Glutamatergic neuron (in vitro differentiated cells): ENCODE results near the gene MDM4. TPM values are rescaled to one million over a fixed set of nuclear protein-coding genes. Genes with fewer than 3 reads are reported as not detected.
A peak's percentile ranks its signal among the peaks of the same experiment; 100 is the strongest.

ENCODE experiments used
- DNase-seq: peaks from one replicate; pipeline ENCODE4 v3.0.0; 2022
- H3K27ac Mint-ChIP-seq: one replicate; pipeline ENCODE4 v1.8.0; 2020; ENCODE audit warnings: mild to moderate bottlenecking, mixed read lengths, inconsistent platforms; ENCODE audit not compliant: unreplicated experiment
- H3K27me3 Mint-ChIP-seq: one replicate; pipeline ENCODE4 v1.8.0; 2020; ENCODE audit warnings: mild to moderate bottlenecking, moderate library complexity, mixed read lengths, inconsistent platforms; ENCODE audit not compliant: unreplicated experiment
- H3K36me3 Mint-ChIP-seq: one replicate; pipeline ENCODE4 v1.8.0; 2020; ENCODE audit warnings: mild to moderate bottlenecking, mixed read lengths, inconsistent platforms; ENCODE audit not compliant: unreplicated experiment
- H3K4me1 Mint-ChIP-seq: one replicate; pipeline ENCODE4 v1.8.0; 2020; ENCODE audit warnings: mild to moderate bottlenecking, low read depth, mixed read lengths, inconsistent platforms; ENCODE audit not compliant: unreplicated experiment
- H3K4me3 Mint-ChIP-seq: one replicate; pipeline ENCODE4 v1.8.0; 2020; ENCODE audit warnings: mild to moderate bottlenecking, mixed read lengths, inconsistent platforms; ENCODE audit not compliant: unreplicated experiment
- H3K9me3 Mint-ChIP-seq: one replicate; pipeline ENCODE4 v1.8.0; 2020; ENCODE audit warnings: mild to moderate bottlenecking, moderate library complexity, mixed read lengths, inconsistent platforms; ENCODE audit not compliant: unreplicated experiment
- total RNA-seq: library from RNA; stranded (reverse); fragmentation: NEBNext Ultra II Directional; extraction: Animal tissue kit (Norgen Biotek cat#: 25700); gene quantifications from one replicate; pipeline ENCODE4 v1.2.1, GENCODE V29; 2021; ENCODE audit not compliant: unreplicated experiment
- TF ChIP-seq, protein P1 (sequence below): fragments of 200-600 bp; sonication (generic); IDR thresholded peaks from one replicate; pipeline ENCODE4 v1.5.0; 2021; ENCODE audit not compliant: partially characterized antibody, unreplicated experiment

MDM4 gene
- total RNA-seq, 1 donor from 2014 or later = 93.9 TPM

DNA sequence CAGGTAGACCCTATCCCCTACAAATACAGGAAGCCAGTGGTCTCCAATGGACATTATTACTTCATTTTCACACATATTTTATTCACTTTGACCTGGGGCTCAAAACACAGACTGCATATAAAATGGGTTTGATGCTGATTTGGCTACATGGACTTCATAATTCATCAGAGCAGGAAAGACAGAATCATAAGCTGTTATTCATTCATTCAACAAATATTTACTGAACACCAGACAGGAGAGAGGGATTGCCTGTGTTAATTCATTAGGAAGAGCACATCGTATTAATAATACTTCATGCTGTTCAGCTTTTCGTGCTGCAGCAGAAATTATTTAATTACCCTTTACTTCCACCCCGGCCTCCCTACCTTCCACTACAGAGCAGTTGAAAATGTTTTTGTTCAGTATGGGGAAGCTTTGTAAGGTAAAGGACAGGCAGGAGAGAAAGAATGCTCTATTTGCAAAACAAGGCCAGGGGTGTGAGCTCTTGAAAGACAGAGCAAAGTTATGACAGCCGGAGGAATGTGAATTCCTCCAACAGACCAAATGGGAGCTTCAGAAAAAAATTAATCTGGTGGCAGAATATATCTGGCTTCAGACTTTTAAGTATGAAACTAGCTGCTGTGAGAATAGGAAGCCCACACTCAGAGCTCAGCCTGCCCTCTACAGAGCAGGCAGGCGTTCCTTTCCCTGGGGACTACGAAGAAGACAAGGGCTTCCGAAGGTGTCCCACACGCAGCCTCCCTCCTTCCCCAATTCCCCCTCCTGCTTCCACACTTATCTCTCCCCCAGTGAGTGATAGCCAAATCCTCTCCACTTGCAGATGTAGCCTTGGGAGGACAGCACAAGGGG, 58.0 kb downstream of the MDM4 start:
- Mint-ChIP-seq H3K27ac (peak overlapping the region; percentile 77), H3K27me3 (peaks cover 7% of the 10 kb centered on the region), H3K36me3 (no peaks in the 10 kb centered on the region), H3K4me3 (peak overlapping the region; percentile 64), H3K9me3 (peaks cover 15% of the 10 kb centered on the region), H3K4me1 (peaks cover 39% of the 10 kb centered on the region)
- no peak for DNase-seq
- TF ChIP-seq, protein P1, sequence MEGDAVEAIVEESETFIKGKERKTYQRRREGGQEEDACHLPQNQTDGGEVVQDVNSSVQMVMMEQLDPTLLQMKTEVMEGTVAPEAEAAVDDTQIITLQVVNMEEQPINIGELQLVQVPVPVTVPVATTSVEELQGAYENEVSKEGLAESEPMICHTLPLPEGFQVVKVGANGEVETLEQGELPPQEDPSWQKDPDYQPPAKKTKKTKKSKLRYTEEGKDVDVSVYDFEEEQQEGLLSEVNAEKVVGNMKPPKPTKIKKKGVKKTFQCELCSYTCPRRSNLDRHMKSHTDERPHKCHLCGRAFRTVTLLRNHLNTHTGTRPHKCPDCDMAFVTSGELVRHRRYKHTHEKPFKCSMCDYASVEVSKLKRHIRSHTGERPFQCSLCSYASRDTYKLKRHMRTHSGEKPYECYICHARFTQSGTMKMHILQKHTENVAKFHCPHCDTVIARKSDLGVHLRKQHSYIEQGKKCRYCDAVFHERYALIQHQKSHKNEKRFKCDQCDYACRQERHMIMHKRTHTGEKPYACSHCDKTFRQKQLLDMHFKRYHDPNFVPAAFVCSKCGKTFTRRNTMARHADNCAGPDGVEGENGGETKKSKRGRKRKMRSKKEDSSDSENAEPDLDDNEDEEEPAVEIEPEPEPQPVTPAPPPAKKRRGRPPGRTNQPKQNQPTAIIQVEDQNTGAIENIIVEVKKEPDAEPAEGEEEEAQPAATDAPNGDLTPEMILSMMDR = no peak

DNA sequence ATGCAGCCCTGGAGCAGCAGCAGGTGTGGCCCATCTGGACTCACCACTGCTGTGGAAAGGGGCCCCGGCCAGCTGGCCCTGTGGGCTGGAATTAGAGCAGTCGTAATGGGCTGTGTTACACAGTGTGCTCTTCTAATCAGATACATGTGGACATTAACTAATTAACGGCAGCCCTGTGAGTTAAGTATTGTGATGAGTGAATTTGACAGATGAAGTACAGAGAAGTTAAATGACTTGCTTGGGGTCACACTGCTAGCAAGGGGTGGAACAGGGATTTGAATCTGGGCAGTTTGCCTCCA, 58.6 kb downstream of the MDM4 start:
- peaks cover 42% of the 10 kb centered on the region for H3K4me1 Mint-ChIP-seq
- peak overlapping the region; percentile 77 for H3K27ac Mint-ChIP-seq
- peak overlapping the region; percentile 64 for H3K4me3 Mint-ChIP-seq
- H3K9me3 Mint-ChIP-seq = peaks cover 15% of the 10 kb centered on the region
- TF ChIP-seq, protein P1 = no peak
- H3K36me3 Mint-ChIP-seq = no peaks in the 10 kb centered on the region
- peaks cover 7% of the 10 kb centered on the region for H3K27me3 Mint-ChIP-seq
- peak; percentile 77 for DNase-seq

DNA sequence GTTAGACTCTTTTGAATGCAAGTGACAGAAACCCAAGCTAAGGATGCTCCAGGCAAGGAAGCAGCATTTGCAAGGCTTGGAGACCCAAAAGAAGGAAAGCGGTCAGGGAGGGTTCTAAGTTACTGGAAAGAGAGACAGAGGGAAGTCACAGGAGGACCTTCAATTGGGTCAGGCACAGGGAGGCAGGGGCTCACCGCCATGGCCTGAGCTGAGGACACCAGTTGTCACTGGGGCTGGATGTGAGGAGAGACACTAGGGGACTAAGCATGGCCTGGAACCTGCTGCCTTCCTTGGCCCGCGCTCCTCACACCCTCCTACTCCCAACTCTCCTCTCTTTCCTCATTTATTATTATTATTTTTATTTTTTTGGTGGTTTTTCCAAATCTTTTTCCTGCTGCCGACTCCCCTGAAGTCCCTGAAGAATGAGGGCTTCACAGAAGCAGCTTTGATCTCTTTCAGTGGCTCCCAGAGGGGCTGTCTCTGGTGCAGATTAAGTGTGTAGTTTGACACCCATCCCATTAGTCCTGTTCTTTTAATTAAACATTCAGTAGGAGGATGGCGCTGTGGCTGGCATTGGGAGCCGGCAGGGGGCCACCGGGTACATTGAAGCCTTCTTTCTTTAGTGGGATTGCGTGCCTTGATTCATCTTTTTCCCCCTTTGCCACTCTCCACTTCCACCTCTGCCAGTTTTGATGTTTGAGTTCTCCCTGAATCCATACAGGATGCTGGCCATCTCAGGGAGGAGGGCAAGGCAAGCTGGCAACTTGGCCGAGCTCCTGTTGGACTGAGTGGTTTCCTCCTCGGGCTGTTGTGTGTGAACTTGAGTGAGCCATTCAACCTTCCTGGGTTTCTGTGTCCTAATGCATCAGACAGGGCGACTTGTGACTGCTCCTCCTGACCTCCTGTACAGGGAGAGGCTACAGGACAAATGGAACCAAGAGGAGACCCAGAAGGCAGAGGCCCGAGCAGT, 59.3 kb downstream of the MDM4 start:
- Mint-ChIP-seq H3K9me3 (peaks cover 15% of the 10 kb centered on the region), H3K4me1 (peaks cover 47% of the 10 kb centered on the region), H3K36me3 (no peaks in the 10 kb centered on the region), H3K4me3 (peak overlapping the region; percentile 64), H3K27ac (peak overlapping the region; percentile 77), H3K27me3 (peaks cover 7% of the 10 kb centered on the region)
- DNase-seq = no peak
- TF ChIP-seq, protein P1 = no peak

GRCh38 chr1:204576422-204576821, 60.2 kb downstream of the MDM4 start:
- no peak overlapping the region for H3K27ac Mint-ChIP-seq
- DNase-seq = no peak
- H3K36me3 Mint-ChIP-seq = no peaks in the 10 kb centered on the region
- H3K4me1 Mint-ChIP-seq = peaks cover 47% of the 10 kb centered on the region
- peaks cover 7% of the 10 kb centered on the region for H3K27me3 Mint-ChIP-seq
- TF ChIP-seq, protein P1 = no peak
- no peak overlapping the region for H3K4me3 Mint-ChIP-seq
- peaks cover 15% of the 10 kb centered on the region for H3K9me3 Mint-ChIP-seq
